KG1 (cell line): ENCODE data around the gene RMDN2.
"Not testable (repeated sequence)": the region's sequence is repeated elsewhere in the genome, so short reads cannot be mapped to it uniquely, and the experiment has no call there.

ENCODE experiments used
- DNase-seq: peaks from one replicate; lab custom pipeline; 2025; lab: John Stamatoyannopoulos, UW

RMDN2 gene

GRCh38 chr2:37993143-37993542 lies 68.1 kb downstream of the RMDN2 start:
- no peak for DNase-seq

DNA sequence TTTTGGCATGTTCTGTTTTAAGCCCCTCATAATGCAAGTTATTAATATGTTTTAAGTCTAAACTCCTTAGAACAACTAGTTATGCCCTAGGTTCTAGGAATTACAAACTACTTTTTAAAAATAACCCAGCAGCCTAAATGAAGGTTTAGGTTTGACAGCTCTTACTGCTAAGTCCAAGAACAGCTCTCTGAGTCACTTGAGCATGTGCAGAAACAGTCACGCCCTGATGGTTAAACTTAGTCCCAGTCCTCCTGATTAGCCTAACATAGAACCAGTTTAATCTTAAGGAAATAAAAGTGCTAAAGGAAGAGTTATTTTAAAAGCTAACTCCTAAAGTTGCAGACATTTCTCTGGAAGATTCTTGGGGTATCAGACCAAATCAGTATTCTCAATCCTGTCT lies 72.5 kb downstream of the RMDN2 start:
- DNase-seq, result no peak

GRCh38 chr2:38000485-38001222 lies 75.6 kb downstream of the RMDN2 start:
- no peak for DNase-seq

DNA sequence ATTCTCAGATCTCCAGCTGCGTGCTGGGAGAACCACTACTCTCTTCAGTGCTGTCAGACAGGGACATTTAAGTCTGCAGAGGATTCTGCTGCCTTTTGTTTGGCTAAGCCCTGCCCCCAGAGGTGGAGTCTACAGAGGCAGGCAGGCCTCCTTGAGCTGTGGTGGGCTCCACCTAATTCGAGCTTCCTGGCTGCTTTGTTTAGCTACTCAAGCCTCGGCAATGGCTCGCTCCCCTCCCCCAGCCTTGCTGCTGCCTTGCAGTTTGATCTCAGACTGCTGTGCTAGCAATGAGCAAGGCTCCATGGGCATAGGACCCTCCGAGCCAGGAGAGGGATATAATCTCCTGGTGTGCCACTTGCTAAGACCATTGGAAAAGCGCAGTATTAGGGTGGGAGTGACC lies 85.1 kb downstream of the RMDN2 start:
- not testable (repeated sequence) for DNase-seq

- DNase-seq, result no peak
These were observed 85.9 kb downstream of the RMDN2 start for GRCh38 chr2:38010995-38011394.

GRCh38 chr2:38013158-38013752 lies 88.2 kb downstream of the RMDN2 start:
- no peak for DNase-seq

GRCh38 chr2:38016219-38016618 lies 91.1 kb downstream of the RMDN2 start:
- no peak for DNase-seq

DNA sequence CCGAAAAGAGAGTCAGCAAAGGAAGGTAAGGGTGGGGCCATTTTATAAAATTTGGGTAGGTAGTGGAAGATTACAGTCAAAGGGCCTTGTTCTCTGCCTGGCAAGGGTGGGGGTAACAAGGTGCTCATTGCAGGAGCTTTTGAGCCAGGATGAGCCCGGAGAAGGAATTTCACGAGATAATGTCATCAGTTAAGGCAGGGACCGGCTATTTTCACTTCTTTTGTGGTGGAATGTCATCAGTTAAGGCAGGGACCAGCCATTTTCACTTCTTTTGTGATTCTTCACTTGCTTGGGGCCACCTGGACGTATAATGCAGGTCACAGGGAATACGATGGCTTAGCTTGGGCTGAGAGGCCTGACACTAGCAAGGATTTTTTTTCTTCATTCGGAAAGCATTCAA lies 92.7 kb downstream of the RMDN2 start:
- DNase-seq, result no peak

DNA sequence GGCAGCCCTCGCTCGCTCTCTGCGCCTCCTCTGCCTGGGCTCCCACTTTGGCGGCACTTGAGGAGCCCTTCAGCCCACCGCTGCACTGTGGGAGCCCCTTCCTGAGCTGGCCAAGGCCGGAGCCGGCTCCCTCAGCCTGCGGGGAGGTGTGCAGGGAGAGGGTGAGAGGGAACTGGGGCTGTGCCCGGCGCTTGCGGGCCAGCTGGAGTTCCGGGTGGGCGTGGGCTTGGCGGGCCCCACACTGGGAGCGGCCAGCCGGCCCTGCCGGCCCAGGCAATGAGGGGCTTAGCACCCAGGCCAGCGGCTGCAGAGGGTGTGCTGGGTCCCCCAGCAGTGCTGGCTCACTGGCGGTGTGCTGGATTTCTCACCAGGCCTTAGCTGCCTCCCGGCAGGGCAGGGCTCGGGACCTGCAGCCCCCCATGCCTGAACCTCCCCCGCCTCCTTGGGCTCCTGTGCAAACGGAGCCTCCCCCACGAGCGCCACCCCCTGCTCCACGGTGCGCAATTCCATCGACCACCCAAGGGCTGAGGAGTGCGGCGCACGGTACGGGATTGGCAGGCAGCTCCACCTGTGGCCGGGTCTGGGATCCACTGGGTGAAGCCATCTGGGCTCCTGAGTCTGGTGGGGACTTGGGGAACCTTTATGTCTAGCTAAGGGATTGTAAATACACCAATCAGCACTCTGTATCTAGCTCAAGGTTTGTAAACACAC lies 95.4 kb downstream of the RMDN2 start:
- not testable (repeated sequence) for DNase-seq

- no peak for DNase-seq
These were observed 96.5 kb downstream of the RMDN2 start for GRCh38 chr2:38021589-38021988.

- no peak for DNase-seq
These were observed 101.8 kb downstream of the RMDN2 start for GRCh38 chr2:38026846-38027245.

DNA sequence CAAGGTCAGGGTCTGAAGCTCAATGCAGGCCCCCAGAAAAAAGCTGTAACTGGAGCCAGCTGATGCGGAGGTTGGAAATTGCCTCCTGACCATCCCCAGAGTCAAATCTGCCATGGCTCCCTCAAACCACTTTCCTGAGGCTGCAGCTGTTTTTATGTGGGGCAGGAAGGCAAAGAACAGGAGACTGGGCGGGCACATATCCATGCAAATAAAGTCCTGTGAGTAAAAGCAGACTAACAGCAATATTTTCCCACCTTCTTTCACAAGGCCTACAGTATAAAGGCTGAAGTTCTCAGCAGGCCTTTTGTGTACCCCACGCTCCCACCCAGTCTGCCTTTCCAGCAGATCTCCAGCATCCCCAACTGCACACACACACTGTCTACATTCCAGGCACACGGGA lies 103.7 kb downstream of the RMDN2 start:
- no peak for DNase-seq

DNA sequence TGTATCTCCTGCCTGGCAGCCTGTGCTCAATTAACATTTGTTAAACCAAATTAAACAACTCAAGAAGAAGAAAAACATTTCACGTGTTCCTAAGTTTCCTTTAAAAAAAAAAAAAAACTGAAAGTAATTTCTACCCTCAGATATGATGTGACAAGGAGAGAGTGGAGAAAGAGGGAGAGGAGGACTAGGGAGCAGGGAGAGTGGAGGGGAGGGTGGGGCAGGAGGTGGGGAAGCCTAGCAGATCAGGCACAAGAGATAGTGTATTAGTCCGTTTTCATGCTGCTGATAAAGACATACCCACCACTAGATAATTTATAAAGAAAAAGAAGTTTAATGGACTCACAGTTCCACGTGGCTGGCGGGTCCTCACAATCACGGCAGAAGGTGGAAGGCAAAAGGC lies 104.4 kb downstream of the RMDN2 start:
- no peak for DNase-seq

- DNase-seq, result no peak
These were observed 105.7 kb downstream of the RMDN2 start for GRCh38 chr2:38030635-38031355.

GRCh38 chr2:38032946-38033345 lies 107.9 kb downstream of the RMDN2 start:
- DNase-seq, result no peak

DNA sequence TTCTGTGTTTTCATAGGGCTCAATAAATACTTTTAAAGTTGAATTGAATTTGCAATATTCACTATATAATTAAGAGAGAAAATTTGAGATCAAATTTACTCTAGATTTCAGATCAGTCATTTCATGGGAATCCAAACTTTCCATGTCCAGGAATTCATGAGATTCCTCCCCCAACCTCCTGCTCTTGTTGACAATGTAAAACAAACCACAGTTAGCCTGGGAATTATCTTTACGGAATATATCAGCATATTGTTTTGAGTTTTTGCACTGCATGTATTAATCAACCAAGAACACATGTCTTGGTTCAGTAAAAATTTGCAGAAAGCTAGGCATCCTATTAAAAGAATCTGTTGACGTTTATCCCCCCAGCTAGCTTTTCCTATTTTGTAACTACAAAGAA lies 108.6 kb downstream of the RMDN2 start:
- DNase-seq, result no peak

DNA sequence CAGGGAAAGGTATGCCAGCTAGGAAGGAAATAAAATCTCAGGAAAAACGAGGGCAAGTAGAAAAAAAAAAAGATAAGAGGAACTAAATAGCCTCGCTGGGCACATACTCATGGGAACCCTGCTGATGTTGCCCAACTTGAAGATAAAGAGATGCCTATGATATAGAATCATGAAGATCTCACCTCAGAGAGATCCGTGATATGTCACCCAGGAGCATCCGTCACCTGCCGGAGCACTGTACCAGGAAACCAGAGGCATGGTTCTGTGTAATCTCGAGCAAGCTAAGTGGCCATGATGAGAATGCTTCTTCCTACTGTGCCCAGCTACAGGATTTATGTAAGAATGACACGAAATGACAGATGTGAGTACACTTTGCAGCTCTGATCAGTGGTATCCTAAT lies 110.9 kb downstream of the RMDN2 start:
- DNase-seq, result no peak

DNA sequence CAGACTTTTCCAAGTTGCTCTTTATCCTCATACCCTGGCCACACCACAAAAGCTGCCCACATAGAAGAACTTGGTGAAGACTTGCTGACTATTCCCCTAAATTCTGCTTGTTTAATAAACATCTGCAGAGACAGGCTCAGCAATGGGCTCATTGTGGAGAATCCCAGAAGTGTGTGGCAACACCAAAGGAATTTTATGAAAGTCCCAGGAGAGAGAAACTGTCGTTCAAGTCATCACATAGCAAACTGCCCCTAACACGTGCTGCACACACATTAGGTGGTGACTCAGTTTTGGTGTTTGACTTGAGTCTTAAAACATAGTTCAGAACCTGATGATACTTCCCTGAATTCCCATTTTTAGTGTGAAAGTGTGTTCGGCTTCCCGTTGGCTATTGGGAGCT lies 112.2 kb downstream of the RMDN2 start:
- no peak for DNase-seq

DNA sequence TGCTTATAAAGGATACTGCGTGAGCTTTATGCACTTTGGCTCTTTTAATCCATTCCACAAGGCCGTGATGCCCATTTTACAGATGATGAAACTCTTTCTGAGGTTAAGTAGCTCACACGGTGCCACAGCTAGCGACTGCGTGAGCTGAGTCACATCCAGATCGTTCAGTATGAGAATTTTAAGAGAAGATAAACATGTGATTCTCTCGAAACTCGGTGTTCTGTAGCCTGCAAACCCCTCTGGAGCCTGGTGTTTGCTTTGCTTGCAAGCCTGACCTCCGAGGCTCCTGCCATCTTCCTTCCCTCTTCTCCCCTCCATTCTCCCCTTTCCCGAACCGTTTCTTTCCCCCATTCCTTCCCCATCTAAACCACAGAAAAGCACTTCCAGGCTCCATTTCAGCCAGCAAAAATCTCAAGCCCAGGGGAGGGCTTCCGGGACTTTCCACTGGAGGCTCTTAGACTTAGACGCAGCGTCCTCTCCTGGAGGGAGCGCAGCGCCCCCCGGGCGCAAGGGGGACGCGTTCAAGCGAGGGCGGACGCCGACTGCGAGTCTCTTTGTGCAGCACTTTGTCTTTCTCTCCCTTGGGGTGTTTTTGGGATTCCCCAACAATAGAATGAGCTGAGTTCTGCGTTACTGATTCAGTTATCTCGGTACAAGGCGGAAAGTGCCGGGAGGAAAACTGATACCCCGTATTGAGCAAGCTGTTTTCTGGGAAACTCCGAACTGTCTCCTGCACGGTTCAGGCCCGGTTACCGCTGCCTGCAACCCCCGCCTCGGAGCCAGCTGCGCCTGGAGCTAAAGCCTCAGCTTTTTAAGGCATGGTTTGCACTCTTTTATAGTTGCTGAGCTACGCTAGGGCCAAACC lies 112.9 kb downstream of the RMDN2 start:
- DNase-seq, result no peak

GRCh38 chr2:38038682-38039081 lies 113.6 kb downstream of the RMDN2 start:
- no peak for DNase-seq

GRCh38 chr2:38039121-38039910 lies 114.2 kb downstream of the RMDN2 start:
- DNase-seq, result no peak
